Measurements from ENCODE around the gene OTOF. TPM values are rescaled to one million over a fixed set of nuclear protein-coding genes. Genes with fewer than 3 reads are reported as not detected.

OTOF gene
- total and polyA plus RNA-seq, 9 of the 15 experiments (the other 6 are each of a cell fraction or from before 2014, with no cell fraction given) = 0.03 to 0.11 (median 0.06) TPM; not detected in 5

DNA sequence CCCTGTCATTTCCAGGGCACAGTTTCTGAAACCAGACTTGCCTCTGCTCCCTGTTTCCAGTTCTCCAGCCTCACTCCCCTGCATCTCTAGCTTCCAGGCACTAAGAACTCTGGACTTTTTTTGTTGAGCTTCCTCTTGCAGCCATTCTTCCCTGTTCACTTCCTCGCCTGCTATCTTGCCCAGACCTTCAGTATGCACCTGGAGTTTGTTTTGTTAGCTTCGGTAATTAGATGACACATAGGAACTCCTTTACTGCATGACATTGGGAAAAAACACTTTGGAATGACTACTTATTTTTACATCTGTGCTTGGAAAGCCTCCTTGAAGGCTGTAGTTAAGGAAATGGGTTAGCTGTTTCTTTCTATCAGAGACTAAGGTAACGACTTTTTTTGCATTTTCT, 35.2 kb downstream of the OTOF start:
- 11% methylated on average over 3 of the region's 3 CpGs for WGBS (ENCODE audit: insufficient coverage, low coverage, missing lambda C conversion rate)
- no peak; the same call in 1 of the 3 replicates for ATAC-seq
- CTCF ChIA-PET (ENCODE audit: low intra/inter-chr PET ratio) = no interaction called here
- TF ChIP-seq ARID1B (IDR thresholded peaks at IDR 0.05) (peak; percentile 59; the same call in 1 of the 2 replicates), CBFA2T2 (conservative IDR thresholded peaks at IDR 0.05) (peak; percentile 50), MAFG (tag; conservative IDR thresholded peaks at IDR 0.05) (peak; percentile 57), CHD4 (IDR thresholded peaks at IDR 0.05; ENCODE audit: insufficient read depth, insufficient replicate concordance, low read depth, low read length, poor library complexity, severe bottlenecking) (no peak), TRIM24 (IDR thresholded peaks at IDR 0.05) (0 out of 4 replicates have a peak, but pooled peaks have one; percentile 21 to 24), TEAD4 (IDR thresholded peaks at IDR 0.05; ENCODE audit: low read length) (peak; percentile 20; the same call in 1 of the 2 replicates), TEAD4 (CRISPR knock-in tag; IDR thresholded peaks at IDR 0.05; ENCODE audit: borderline replicate concordance) (no peak), SMARCA4 (IDR thresholded peaks at IDR 0.05) (peak; percentile 36; the same call in 1 of the 2 replicates), TBP (optimal IDR thresholded peaks at IDR 0.05; ENCODE audit: low read depth, low read length) (no peak), ZEB2 (IDR thresholded peaks at IDR 0.05) (peak; percentile 63; the same call in 1 of the 2 replicates), TCF3 (CRISPR knock-in tag; IDR thresholded peaks at IDR 0.05) (peak; percentile 55), LEF1 (IDR thresholded peaks at IDR 0.05) (no peak), LCOR (CRISPR knock-in tag; IDR thresholded peaks at IDR 0.05) (0 out of 2 replicates have a peak, but pooled peaks have one; percentile 14), CBFA2T3 (IDR thresholded peaks at IDR 0.05) (peak; percentile 54)
- TF ChIP-seq, protein P1, sequence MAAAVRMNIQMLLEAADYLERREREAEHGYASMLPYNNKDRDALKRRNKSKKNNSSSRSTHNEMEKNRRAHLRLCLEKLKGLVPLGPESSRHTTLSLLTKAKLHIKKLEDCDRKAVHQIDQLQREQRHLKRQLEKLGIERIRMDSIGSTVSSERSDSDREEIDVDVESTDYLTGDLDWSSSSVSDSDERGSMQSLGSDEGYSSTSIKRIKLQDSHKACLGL (CRISPR knock-in tag; IDR thresholded peaks at IDR 0.05; ENCODE audit: borderline replicate concordance, poor library complexity, severe bottlenecking) = no peak
- TF ChIP-seq, protein P2, sequence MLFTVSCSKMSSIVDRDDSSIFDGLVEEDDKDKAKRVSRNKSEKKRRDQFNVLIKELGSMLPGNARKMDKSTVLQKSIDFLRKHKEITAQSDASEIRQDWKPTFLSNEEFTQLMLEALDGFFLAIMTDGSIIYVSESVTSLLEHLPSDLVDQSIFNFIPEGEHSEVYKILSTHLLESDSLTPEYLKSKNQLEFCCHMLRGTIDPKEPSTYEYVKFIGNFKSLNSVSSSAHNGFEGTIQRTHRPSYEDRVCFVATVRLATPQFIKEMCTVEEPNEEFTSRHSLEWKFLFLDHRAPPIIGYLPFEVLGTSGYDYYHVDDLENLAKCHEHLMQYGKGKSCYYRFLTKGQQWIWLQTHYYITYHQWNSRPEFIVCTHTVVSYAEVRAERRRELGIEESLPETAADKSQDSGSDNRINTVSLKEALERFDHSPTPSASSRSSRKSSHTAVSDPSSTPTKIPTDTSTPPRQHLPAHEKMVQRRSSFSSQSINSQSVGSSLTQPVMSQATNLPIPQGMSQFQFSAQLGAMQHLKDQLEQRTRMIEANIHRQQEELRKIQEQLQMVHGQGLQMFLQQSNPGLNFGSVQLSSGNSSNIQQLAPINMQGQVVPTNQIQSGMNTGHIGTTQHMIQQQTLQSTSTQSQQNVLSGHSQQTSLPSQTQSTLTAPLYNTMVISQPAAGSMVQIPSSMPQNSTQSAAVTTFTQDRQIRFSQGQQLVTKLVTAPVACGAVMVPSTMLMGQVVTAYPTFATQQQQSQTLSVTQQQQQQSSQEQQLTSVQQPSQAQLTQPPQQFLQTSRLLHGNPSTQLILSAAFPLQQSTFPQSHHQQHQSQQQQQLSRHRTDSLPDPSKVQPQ (CRISPR knock-in tag; IDR thresholded peaks at IDR 0.05; ENCODE audit: borderline replicate concordance) = no peak
- TF ChIP-seq, protein P3, sequence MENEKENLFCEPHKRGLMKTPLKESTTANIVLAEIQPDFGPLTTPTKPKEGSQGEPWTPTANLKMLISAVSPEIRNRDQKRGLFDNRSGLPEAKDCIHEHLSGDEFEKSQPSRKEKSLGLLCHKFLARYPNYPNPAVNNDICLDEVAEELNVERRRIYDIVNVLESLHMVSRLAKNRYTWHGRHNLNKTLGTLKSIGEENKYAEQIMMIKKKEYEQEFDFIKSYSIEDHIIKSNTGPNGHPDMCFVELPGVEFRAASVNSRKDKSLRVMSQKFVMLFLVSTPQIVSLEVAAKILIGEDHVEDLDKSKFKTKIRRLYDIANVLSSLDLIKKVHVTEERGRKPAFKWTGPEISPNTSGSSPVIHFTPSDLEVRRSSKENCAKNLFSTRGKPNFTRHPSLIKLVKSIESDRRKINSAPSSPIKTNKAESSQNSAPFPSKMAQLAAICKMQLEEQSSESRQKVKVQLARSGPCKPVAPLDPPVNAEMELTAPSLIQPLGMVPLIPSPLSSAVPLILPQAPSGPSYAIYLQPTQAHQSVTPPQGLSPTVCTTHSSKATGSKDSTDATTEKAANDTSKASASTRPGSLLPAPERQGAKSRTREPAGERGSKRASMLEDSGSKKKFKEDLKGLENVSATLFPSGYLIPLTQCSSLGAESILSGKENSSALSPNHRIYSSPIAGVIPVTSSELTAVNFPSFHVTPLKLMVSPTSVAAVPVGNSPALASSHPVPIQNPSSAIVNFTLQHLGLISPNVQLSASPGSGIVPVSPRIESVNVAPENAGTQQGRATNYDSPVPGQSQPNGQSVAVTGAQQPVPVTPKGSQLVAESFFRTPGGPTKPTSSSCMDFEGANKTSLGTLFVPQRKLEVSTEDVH (IDR thresholded peaks at IDR 0.05; ENCODE audit: low read depth, partially characterized antibody) = no peak
- TF ChIP-seq, protein P4, sequence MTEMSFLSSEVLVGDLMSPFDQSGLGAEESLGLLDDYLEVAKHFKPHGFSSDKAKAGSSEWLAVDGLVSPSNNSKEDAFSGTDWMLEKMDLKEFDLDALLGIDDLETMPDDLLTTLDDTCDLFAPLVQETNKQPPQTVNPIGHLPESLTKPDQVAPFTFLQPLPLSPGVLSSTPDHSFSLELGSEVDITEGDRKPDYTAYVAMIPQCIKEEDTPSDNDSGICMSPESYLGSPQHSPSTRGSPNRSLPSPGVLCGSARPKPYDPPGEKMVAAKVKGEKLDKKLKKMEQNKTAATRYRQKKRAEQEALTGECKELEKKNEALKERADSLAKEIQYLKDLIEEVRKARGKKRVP (CRISPR knock-in tag; IDR thresholded peaks at IDR 0.05) = no peak

More for the DNA sequence above, 35.2 kb downstream of the OTOF start:
- intact Hi-C loops (cut with micrococcal nuclease) (no loop called here), in situ Hi-C loops (cut with MboI) (no loop called here)
- Histone ChIP-seq H4K20me1 (replicated peaks; ENCODE audit: control insufficient read depth, insufficient read depth, low read length) (no peaks in the 10 kb centered on the region), H3K4me3 (no peak overlapping the region), H3K9me3 (replicated peaks; ENCODE audit: control insufficient read depth, insufficient read depth, low read depth, low read length) (no peaks in the 10 kb centered on the region), H3K27ac (ENCODE audit: extremely low read depth, low read depth, low read length) (no peak overlapping the region), H2AFZ (ENCODE audit: low read depth, low read length) (peak overlapping the region; percentile 7; the same call in 1 of the 2 replicates), H3K27me3 (ENCODE audit: control insufficient read depth in 2 of 2, insufficient read depth in 2 of 2, low read length in 2 of 2) (no peaks in the 10 kb centered on the region), H3K9me1 (ENCODE audit: control insufficient read depth, insufficient read depth, low read length) (no peaks in the 10 kb centered on the region), H3K79me2 (ENCODE audit: control insufficient read depth, insufficient read depth, low read length) (no peaks in the 10 kb centered on the region), H3K36me3 (ENCODE audit: control insufficient read depth, insufficient read depth, low read length) (no peaks in the 10 kb centered on the region), H3K4me2 (ENCODE audit: insufficient read depth, low read length) (no peak overlapping the region), H3K9ac (ENCODE audit: insufficient read depth in 1 of 2, low read depth in 2 of 2, low read length in 2 of 2) (no peak overlapping the region), H3K4me1 (replicated peaks in 1 of 2; ENCODE audit: control insufficient read depth in 2 of 2, insufficient read depth in 2 of 2, low read length in 2 of 2) (peaks cover 2 to 6% of the 10 kb centered on the region in 2 experiments; a peak in 3 of 5 replicates)
- BruUV-seq (replicated peaks) = no TSS peak
- DNase-seq (ENCODE audit: extremely low read depth in 1 of 4, low spot score in 3 of 4) (no peak), FAIRE-seq (no peak)
- POLR2A ChIA-PET = interaction anchor here (0.6 to 3.0 kb wide), 5 partner anchors 9 to 775 kb away, joined by 3 to 16 read pairs (median 4); no protein-coding TSS in a partner anchor
